Nephron progenitor cell (in vitro differentiated cells): ENCODE measurements around the gene ATRN.
A peak's percentile ranks its signal among the peaks of the same experiment; 100 is the strongest.

ENCODE experiments used
- DNase-seq: peaks from one replicate; pipeline ENCODE4 v3.0.0; 2021
- H3K27ac Mint-ChIP-seq: 2 replicates; pipeline ENCODE4 v1.8.0; 2021; ENCODE audit warnings: mild to moderate bottlenecking, moderate library complexity, mixed read lengths
- H3K27me3 Mint-ChIP-seq: 2 replicates; pipeline ENCODE4 v1.8.0; 2021; ENCODE audit warnings: mild to moderate bottlenecking, low read depth, mixed read lengths; ENCODE audit not compliant: poor library complexity
- H3K36me3 Mint-ChIP-seq: 2 replicates; pipeline ENCODE4 v1.8.0; 2021; ENCODE audit warnings: low read depth, mixed read lengths
- H3K4me1 Mint-ChIP-seq: 2 replicates; pipeline ENCODE4 v1.8.0; 2021; ENCODE audit warnings: mixed read lengths
- H3K4me3 Mint-ChIP-seq: 2 replicates; pipeline ENCODE4 v1.8.0; 2021; ENCODE audit warnings: mild to moderate bottlenecking, moderate library complexity, mixed read lengths
- H3K9me3 Mint-ChIP-seq: 2 replicates; pipeline ENCODE4 v1.8.0; 2021; ENCODE audit warnings: mild to moderate bottlenecking, moderate library complexity, mixed read lengths
- CTCF ChIP-seq: fragments of 200-600 bp; sonication (generic); IDR thresholded peaks from 2 replicates; pipeline ENCODE4 v1.5.0; 2021; ENCODE audit warnings: antibody characterized with exemption

Gene ATRN

GRCh38 chr20:3560162-3560561, 89.3 kb downstream of the ATRN start:
- no peak for DNase-seq
- Mint-ChIP-seq H3K27ac (no peak overlapping the region), H3K36me3 (peaks cover 31% of the 10 kb centered on the region), H3K27me3 (no peaks in the 10 kb centered on the region), H3K4me1 (no peaks in the 10 kb centered on the region), H3K9me3 (no peaks in the 10 kb centered on the region), H3K4me3 (no peak overlapping the region)
- no peak for TF ChIP-seq CTCF

- no peaks in the 10 kb centered on the region for H3K4me1 Mint-ChIP-seq
- DNase-seq, result no peak
- peaks cover 33% of the 10 kb centered on the region for H3K36me3 Mint-ChIP-seq
- no peak overlapping the region for H3K4me3 Mint-ChIP-seq
- TF ChIP-seq CTCF, result no peak
- no peaks in the 10 kb centered on the region for H3K27me3 Mint-ChIP-seq
- no peak overlapping the region for H3K27ac Mint-ChIP-seq
- H3K9me3 Mint-ChIP-seq, result no peaks in the 10 kb centered on the region
These were observed 89.8 kb downstream of the ATRN start for GRCh38 chr20:3560578-3560977.

- no peak for TF ChIP-seq CTCF
- H3K4me3 Mint-ChIP-seq, result no peak overlapping the region
- no peak overlapping the region for H3K27ac Mint-ChIP-seq
- H3K27me3 Mint-ChIP-seq, result no peaks in the 10 kb centered on the region
- H3K36me3 Mint-ChIP-seq, result peaks cover 39% of the 10 kb centered on the region
- no peaks in the 10 kb centered on the region for H3K9me3 Mint-ChIP-seq
- H3K4me1 Mint-ChIP-seq, result no peaks in the 10 kb centered on the region
- no peak for DNase-seq
These were observed 92.3 kb downstream of the ATRN start for GRCh38 chr20:3563133-3563532.

- no peaks in the 10 kb centered on the region for H3K27me3 Mint-ChIP-seq
- H3K9me3 Mint-ChIP-seq, result no peaks in the 10 kb centered on the region
- peaks cover 39% of the 10 kb centered on the region for H3K36me3 Mint-ChIP-seq
- no peaks in the 10 kb centered on the region for H3K4me1 Mint-ChIP-seq
- DNase-seq, result peak; percentile 13
- TF ChIP-seq CTCF, result peak; percentile 78
- no peak overlapping the region for H3K27ac Mint-ChIP-seq
- H3K4me3 Mint-ChIP-seq, result no peak overlapping the region
These were observed 92.8 kb downstream of the ATRN start for GRCh38 chr20:3563548-3564177.

GRCh38 chr20:3565851-3566250, 95.0 kb downstream of the ATRN start:
- no peaks in the 10 kb centered on the region for H3K9me3 Mint-ChIP-seq
- no peaks in the 10 kb centered on the region for H3K4me1 Mint-ChIP-seq
- TF ChIP-seq CTCF, result no peak
- H3K36me3 Mint-ChIP-seq, result peaks cover 29% of the 10 kb centered on the region
- H3K27me3 Mint-ChIP-seq, result no peaks in the 10 kb centered on the region
- H3K4me3 Mint-ChIP-seq, result no peak overlapping the region
- H3K27ac Mint-ChIP-seq, result peak overlapping the region; percentile 40
- no peak for DNase-seq

- no peaks in the 10 kb centered on the region for H3K4me1 Mint-ChIP-seq
- peaks cover 16% of the 10 kb centered on the region for H3K36me3 Mint-ChIP-seq
- no peak for DNase-seq
- no peak for TF ChIP-seq CTCF
- no peaks in the 10 kb centered on the region for H3K9me3 Mint-ChIP-seq
- H3K27me3 Mint-ChIP-seq, result no peaks in the 10 kb centered on the region
- H3K4me3 Mint-ChIP-seq, result no peak overlapping the region
- H3K27ac Mint-ChIP-seq, result no peak overlapping the region
These were observed 101.3 kb downstream of the ATRN start for GRCh38 chr20:3572151-3572550.
